ENCODE data around the gene THEMIS2. TPM values are rescaled to one million over a fixed set of nuclear protein-coding genes. Genes with fewer than 3 reads are reported as not detected.
"Not testable (repeated sequence)": the region's sequence is repeated elsewhere in the genome, so short reads cannot be mapped to it uniquely, and the experiment has no call there.

The THEMIS2 gene
- total RNA-seq, result 10 to 100 TPM in 3 of 4 donors, 1 to 10 TPM in 1; 5.6 to 23.8 (median 17.7) TPM

DNA sequence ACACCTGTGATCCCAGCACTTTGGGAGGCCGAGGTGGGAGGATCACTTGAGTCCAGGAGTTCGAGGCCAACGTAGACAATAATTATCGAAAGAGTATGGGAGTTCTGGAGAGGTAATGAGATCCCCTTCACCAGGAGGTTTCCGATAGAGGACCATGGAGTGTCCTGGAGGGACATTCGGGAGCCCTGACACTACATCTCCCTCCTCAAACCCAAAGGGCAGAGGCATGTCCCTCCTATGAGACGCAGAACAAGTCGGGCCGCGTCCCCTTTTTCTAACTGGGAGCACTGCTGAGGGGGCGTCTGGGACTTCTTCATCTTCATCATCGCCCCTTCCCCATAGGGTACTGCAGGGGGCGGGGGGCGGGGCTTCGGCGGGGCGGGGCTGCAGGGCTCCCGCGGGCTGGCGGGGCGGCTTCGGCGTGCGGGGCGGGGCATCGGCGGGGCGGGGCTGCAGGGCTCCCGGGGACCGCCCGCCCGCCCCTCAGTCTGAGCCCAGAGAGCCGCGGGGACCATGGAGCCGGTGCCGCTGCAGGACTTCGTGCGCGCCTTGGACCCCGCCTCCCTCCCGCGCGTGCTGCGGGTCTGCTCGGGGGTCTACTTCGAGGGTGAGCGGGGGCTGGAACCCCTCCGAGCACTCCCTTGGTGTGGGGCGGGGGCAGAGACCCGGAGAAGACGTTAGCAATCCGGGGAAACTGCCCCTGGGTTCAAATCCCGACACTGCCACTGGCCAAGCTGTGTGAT, at the start of gene THEMIS2:
THEMIS2 (plus strand) TSS at position 486 of the 743 bp plus-strand sequence; CDS start at position 514, 28 bp downstream.
- Histone ChIP-seq H3K4me1 (peaks cover 0 to 18% (median 0%) of the 10 kb centered on the region in 3 donors), H3K36me3 (no peaks in the 10 kb centered on the region), H3K27ac (peak within 1 kb of the TSS in 3 of 4 donors; percentile 45 to 78 (median 58)), H3K9me3 (no peaks in the 10 kb centered on the region), H3K4me3 (peak within 1 kb of the TSS; percentile 53 to 64), H3K27me3 (peaks cover 29% of the 10 kb centered on the region)
- ATAC-seq, result peak; percentile 76
- no peak for TF ChIP-seq EP300 (IDR thresholded peaks at IDR 0.05)
- peak; percentile 35 to 58 for TF ChIP-seq POLR2A (IDR thresholded peaks at IDR 0.05)
- 30 to 70% methylated on average over 2 to 4 of the region's 53 CpGs for WGBS, 2 donors (ENCODE audit: low coverage in 1 of 2)

DNA sequence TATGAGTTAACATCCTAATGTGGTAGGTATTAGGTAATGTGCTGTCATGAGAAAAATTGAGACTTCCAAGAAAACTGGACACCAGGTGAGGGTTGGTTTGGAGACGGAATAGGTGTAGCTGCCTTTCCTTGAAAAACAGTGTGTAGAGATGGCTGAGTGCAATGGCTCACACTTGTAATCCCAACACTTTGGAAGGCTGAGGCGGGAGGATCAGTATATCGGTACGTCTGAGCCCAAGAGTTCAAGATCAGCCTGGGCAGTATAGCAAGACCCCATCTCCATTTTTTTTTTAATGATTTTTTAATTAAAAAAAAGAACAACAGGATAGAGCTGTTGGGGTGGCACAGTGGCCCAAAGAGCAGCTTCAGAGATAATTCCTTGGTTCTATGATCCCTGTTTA, 48.6 kb upstream of the THEMIS2 start:
- no peaks in the 10 kb centered on the region for H3K9me3 ChIP-seq
- no peak overlapping the region for H3K4me3 ChIP-seq
- peaks cover 0 to 63% of the 10 kb centered on the region in 2 donors for H3K36me3 ChIP-seq
- H3K4me1 ChIP-seq, result no peaks in the 10 kb centered on the region
- no peaks in the 10 kb centered on the region for H3K27me3 ChIP-seq
- no peak for ATAC-seq
- WGBS, 2 donors (ENCODE audit: low coverage in 1 of 2), result 97% methylated on average over 4 of the region's 4 CpGs; no CpG with 5 or more reads in 1 of the 2 donors
- TF ChIP-seq, protein P1, sequence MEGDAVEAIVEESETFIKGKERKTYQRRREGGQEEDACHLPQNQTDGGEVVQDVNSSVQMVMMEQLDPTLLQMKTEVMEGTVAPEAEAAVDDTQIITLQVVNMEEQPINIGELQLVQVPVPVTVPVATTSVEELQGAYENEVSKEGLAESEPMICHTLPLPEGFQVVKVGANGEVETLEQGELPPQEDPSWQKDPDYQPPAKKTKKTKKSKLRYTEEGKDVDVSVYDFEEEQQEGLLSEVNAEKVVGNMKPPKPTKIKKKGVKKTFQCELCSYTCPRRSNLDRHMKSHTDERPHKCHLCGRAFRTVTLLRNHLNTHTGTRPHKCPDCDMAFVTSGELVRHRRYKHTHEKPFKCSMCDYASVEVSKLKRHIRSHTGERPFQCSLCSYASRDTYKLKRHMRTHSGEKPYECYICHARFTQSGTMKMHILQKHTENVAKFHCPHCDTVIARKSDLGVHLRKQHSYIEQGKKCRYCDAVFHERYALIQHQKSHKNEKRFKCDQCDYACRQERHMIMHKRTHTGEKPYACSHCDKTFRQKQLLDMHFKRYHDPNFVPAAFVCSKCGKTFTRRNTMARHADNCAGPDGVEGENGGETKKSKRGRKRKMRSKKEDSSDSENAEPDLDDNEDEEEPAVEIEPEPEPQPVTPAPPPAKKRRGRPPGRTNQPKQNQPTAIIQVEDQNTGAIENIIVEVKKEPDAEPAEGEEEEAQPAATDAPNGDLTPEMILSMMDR (IDR thresholded peaks at IDR 0.05), result no peak
- TF ChIP-seq POLR2AphosphoS5 (IDR thresholded peaks at IDR 0.05) (no peak), EP300 (IDR thresholded peaks at IDR 0.05) (no peak), POLR2A (IDR thresholded peaks at IDR 0.05) (no peak)
- H3K27ac ChIP-seq, result no peak overlapping the region

DNA sequence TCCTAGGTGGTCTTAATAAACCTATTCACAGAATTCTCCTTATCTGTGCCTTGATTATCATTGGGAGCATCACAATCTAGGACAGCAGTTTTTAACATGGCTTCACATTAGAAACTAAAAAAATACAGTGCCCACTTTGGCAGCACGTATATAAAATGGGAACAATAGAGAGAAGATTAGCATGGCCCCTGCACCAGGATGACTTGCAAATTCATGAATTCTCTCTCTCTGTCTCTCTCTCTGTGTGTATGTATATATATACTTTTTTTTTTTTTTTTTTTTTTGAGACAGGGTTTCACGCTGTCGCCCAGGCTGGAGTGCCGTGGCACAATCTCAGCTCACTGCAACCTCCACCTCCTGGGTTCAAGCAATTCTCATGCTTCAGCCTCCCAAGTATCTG, 47.9 kb upstream of the THEMIS2 start:
- no peak for ATAC-seq
- peaks cover 0 to 56% of the 10 kb centered on the region in 2 donors for H3K36me3 ChIP-seq

DNA sequence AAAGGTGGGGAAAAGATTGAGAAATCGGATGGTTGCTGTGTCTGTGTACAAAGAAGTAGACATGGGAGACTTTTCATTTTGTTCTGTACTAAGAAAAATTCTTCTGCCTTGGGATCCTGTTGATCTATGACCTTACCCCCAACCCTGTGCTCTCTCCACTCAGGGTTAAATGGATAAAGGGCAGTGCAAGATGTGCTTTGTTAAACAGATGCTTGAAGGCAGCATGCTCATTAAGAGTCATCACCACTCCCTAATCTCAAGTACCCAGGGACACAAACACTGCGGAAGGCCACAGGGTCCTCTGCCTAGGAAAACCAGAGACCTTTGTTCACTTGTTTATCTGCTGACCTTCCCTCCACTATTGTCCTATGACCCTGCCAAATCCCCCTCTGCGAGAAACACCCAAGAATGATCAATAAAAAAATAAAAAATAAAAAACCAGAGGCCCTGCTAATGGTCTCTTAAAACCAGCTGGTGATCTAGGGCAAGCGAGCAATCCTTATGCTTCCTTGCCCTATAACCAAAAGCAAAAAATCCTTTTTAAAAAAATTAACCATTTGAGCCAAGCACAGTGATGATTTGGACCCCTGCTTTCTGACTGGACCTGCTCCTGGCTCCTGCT, 42.9 kb upstream of the THEMIS2 start:
- not testable (repeated sequence) for H3K27me3 ChIP-seq, ATAC-seq, H3K4me3 ChIP-seq, H3K9me3 ChIP-seq
- Histone ChIP-seq H3K4me1 (peaks cover 7 to 39% (median 9%) of the 10 kb centered on the region in 3 donors), H3K36me3 (peaks cover 0 to 27% of the 10 kb centered on the region in 2 donors), H3K27ac (peak overlapping the region in 3 of 4 donors; percentile 85 to 92 (median 87))
- WGBS, 2 donors (ENCODE audit: low coverage in 1 of 2), result 85 to 100% methylated on average over 2 to 3 of the region's 4 CpGs

More for the DNA sequence above, 47.9 kb upstream of the THEMIS2 start:
- 88 to 91% methylated on average over 1 of the region's 4 CpGs for WGBS, 2 donors (ENCODE audit: low coverage in 1 of 2)
- Histone ChIP-seq H3K27me3 (no peaks in the 10 kb centered on the region), H3K27ac (no peak overlapping the region), H3K9me3 (no peaks in the 10 kb centered on the region), H3K4me1 (no peaks in the 10 kb centered on the region), H3K4me3 (no peak overlapping the region)
- no peak for TF ChIP-seq EP300 (IDR thresholded peaks at IDR 0.05)
- TF ChIP-seq POLR2AphosphoS5 (IDR thresholded peaks at IDR 0.05), result no peak
- TF ChIP-seq, protein P1 (IDR thresholded peaks at IDR 0.05), result no peak
- no peak for TF ChIP-seq POLR2A (IDR thresholded peaks at IDR 0.05)

DNA sequence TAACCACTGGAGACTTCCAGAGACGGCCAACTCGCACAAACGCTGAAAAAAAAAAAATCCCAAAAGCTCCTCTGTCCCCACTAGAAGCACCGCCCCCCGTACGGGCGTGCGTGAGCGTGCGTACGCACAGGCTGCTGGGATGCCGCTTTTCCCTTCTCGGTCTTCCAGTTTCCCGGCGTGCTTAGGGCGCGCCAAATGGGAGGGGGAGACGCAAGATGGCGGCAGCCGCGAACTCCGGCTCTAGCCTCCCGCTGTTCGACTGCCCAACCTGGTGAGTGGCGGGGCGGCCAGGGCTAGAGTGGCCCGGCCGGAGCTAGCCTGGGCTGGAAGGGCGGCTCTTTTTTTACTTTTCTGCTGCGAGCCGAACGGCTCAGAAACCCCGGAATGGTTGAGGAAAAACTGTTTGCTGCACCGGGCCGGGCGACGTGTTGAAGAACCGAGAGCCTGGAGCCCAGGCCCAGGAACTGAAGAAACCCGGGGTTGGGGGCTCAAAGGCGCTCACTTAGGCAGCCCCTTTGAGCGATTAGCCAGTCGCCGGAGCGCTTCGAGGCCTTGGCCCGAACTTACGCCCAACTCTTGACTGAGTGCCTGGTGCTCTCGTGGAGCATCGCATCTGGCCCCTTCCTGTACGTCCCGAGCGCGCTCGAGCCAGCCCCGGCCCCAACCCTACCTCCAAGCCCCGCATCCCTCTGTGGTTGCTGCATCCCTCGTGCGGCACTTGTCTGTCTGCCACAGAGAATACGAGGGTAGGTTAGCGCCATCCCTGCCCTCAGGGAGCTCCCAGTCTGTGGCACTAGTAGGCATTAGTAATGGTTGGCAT, 41.5 kb upstream of the THEMIS2 start, which contains the start of gene PPP1R8:
PPP1R8 (plus strand) TSS at position 162 of the 820 bp plus-strand sequence; CDS start at position 216, 54 bp downstream.
- Histone ChIP-seq H3K4me3 (peak within 1 kb of the TSS; percentile 95 to 97), H3K27me3 (no peaks in the 10 kb centered on the region), H3K4me1 (peaks cover 7 to 48% (median 9%) of the 10 kb centered on the region in 3 donors), H3K27ac (peak within 1 kb of the TSS; percentile 83 to 92 (median 86)), H3K9me3 (no peaks in the 10 kb centered on the region), H3K36me3 (peaks cover 0 to 24% of the 10 kb centered on the region in 2 donors)
- 0% methylated on average over 1 of the region's 60 CpGs; no CpG with 5 or more reads in 1 of the 2 donors for WGBS, 2 donors (ENCODE audit: low coverage in 1 of 2)
- TF ChIP-seq POLR2A (IDR thresholded peaks at IDR 0.05), result peak; percentile 55 to 76
- TF ChIP-seq POLR2AphosphoS5 (IDR thresholded peaks at IDR 0.05), result peak; percentile 88
- TF ChIP-seq EP300 (IDR thresholded peaks at IDR 0.05), result no peak
- TF ChIP-seq, protein P1 (IDR thresholded peaks at IDR 0.05), result peak in 1 of 4 experiments; percentile 23
- ATAC-seq, result peak; percentile 100
